Chondrocyte (in vitro differentiated cells): ENCODE measurements around the gene BPIFB2. TPM values are rescaled to one million over a fixed set of nuclear protein-coding genes. Genes with fewer than 3 reads are reported as not detected.

Experiments
- DNase-seq: peaks from one replicate; pipeline ENCODE4 v3.0.0; 2021; ENCODE audit warnings: mixed read lengths, low spot score
- H3K27ac Mint-ChIP-seq: one replicate; pipeline ENCODE4 v1.8.0; 2021; ENCODE audit warnings: mild to moderate bottlenecking, moderate library complexity, mixed read lengths; ENCODE audit not compliant: unreplicated experiment
- H3K27me3 Mint-ChIP-seq: 2 replicates; pipeline ENCODE4 v1.8.0; 2021; ENCODE audit warnings: low read depth, mixed read lengths
- H3K36me3 Mint-ChIP-seq: 2 replicates; pipeline ENCODE4 v1.8.0; 2021; ENCODE audit warnings: low read depth, mixed read lengths
- H3K4me1 Mint-ChIP-seq: 2 replicates; pipeline ENCODE4 v1.8.0; 2021; ENCODE audit warnings: low read depth, mild to moderate bottlenecking, mixed read lengths
- H3K4me3 Mint-ChIP-seq: one replicate; pipeline ENCODE4 v1.8.0; 2021; ENCODE audit warnings: mild to moderate bottlenecking, moderate library complexity, mixed read lengths; ENCODE audit not compliant: unreplicated experiment
- H3K9me3 Mint-ChIP-seq: 2 replicates; pipeline ENCODE4 v1.8.0; 2021; ENCODE audit warnings: low read depth, mixed read lengths
- total RNA-seq: library from RNA; stranded (reverse); gene quantifications from 3 replicates; pipeline ENCODE4 v1.2.1, GENCODE V29; 2021
- TF ChIP-seq, protein P1 (sequence below): fragments of 200-600 bp; sonication (generic); IDR thresholded peaks from 2 replicates; pipeline ENCODE4 v1.5.0; 2021; ENCODE audit warnings: antibody characterized with exemption, mild to moderate bottlenecking, moderate library complexity

Gene BPIFB2
- total RNA-seq, 1 donor from 2014 or later = not detected

- DNase-seq = no peak
- Mint-ChIP-seq H3K4me1 (no peaks in the 10 kb centered on the region), H3K4me3 (no peak overlapping the region), H3K27ac (no peak overlapping the region), H3K36me3 (peaks cover 8% of the 10 kb centered on the region), H3K27me3 (peaks cover 5% of the 10 kb centered on the region), H3K9me3 (peaks cover 20% of the 10 kb centered on the region)
- TF ChIP-seq, protein P1, sequence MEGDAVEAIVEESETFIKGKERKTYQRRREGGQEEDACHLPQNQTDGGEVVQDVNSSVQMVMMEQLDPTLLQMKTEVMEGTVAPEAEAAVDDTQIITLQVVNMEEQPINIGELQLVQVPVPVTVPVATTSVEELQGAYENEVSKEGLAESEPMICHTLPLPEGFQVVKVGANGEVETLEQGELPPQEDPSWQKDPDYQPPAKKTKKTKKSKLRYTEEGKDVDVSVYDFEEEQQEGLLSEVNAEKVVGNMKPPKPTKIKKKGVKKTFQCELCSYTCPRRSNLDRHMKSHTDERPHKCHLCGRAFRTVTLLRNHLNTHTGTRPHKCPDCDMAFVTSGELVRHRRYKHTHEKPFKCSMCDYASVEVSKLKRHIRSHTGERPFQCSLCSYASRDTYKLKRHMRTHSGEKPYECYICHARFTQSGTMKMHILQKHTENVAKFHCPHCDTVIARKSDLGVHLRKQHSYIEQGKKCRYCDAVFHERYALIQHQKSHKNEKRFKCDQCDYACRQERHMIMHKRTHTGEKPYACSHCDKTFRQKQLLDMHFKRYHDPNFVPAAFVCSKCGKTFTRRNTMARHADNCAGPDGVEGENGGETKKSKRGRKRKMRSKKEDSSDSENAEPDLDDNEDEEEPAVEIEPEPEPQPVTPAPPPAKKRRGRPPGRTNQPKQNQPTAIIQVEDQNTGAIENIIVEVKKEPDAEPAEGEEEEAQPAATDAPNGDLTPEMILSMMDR = no peak
Observed at GRCh38 chr20:33046412-33046811, 38.9 kb downstream of the BPIFB2 start.

DNA sequence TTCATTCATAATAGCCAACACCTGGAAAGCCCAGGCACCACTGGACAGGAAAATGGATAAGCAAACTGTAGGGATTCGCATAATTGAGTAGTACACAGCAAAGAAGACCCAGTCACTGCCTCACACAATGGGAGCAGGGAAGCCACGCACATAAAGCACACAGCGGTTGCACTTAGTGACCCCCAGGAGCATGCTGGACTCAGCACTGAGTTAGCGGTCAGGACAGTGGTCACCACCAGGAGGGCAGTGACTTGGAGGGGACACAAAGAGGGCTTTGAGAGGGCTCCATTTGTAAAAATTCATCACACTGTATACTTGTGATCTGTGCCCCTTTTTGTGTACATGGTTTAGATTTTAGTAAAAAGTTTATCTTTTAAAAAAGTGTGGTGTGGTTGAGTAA, 43.8 kb downstream of the BPIFB2 start:
- no peak overlapping the region for H3K27ac Mint-ChIP-seq

GRCh38 chr20:33053291-33054106, 46.0 kb downstream of the BPIFB2 start, which contains the start of gene BPIFB3:
Gene BPIFB3 (plus strand): TSS chr20:33053903. CDS start chr20:33055436, 1,533 bp downstream.
- no peak for DNase-seq
- H3K4me1 Mint-ChIP-seq = no peaks in the 10 kb centered on the region
- H3K9me3 Mint-ChIP-seq = peaks cover 3% of the 10 kb centered on the region
- peaks cover 37% of the 10 kb centered on the region for H3K27me3 Mint-ChIP-seq
- H3K36me3 Mint-ChIP-seq = peaks cover 1% of the 10 kb centered on the region
- H3K4me3 Mint-ChIP-seq = no peak within 1 kb of the TSS
- TF ChIP-seq, protein P1 = no peak
- H3K27ac Mint-ChIP-seq = no peak within 1 kb of the TSS

More for the DNA sequence above, 43.8 kb downstream of the BPIFB2 start:
- peaks cover 26% of the 10 kb centered on the region for H3K27me3 Mint-ChIP-seq
- H3K9me3 Mint-ChIP-seq = peaks cover 5% of the 10 kb centered on the region
- DNase-seq = no peak
- H3K36me3 Mint-ChIP-seq = peaks cover 3% of the 10 kb centered on the region
- no peaks in the 10 kb centered on the region for H3K4me1 Mint-ChIP-seq
- no peak overlapping the region for H3K4me3 Mint-ChIP-seq
- TF ChIP-seq, protein P1 = no peak

DNA sequence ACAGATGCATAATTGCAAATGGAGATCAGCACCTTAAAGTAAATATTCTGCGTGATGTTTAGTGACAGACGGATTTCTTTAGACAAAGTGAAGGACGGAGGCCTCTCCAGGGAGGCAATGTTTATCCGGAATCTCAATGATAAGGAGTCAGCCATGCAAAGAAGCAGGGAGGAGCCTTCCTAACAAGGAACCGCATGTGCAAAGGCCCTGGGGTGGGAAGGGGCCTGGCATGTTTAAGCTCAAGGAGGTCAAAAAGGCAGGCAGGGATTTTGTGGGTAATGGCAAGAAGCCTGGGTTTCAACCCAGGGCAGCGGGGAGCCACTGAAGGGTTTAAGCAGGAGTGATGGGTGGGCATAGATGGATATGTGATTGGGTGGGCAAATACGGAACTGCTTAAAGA, 46.9 kb downstream of the BPIFB2 start:
- Mint-ChIP-seq H3K27ac (no peak overlapping the region), H3K9me3 (peaks cover 3% of the 10 kb centered on the region), H3K4me3 (no peak overlapping the region), H3K36me3 (peaks cover 1% of the 10 kb centered on the region), H3K4me1 (no peaks in the 10 kb centered on the region), H3K27me3 (peaks cover 39% of the 10 kb centered on the region)
- TF ChIP-seq, protein P1 = no peak
- DNase-seq = no peak

GRCh38 chr20:33054791-33055190, 47.3 kb downstream of the BPIFB2 start:
- peaks cover 1% of the 10 kb centered on the region for H3K36me3 Mint-ChIP-seq
- peaks cover 39% of the 10 kb centered on the region for H3K27me3 Mint-ChIP-seq
- TF ChIP-seq, protein P1 = no peak
- H3K4me3 Mint-ChIP-seq = no peak overlapping the region
- no peak overlapping the region for H3K27ac Mint-ChIP-seq
- no peaks in the 10 kb centered on the region for H3K4me1 Mint-ChIP-seq
- H3K9me3 Mint-ChIP-seq = peaks cover 3% of the 10 kb centered on the region
- no peak for DNase-seq
